Urinary bladder (tissue), 4 donors: ENCODE results near the gene UEVLD. TPM values are rescaled to one million over a fixed set of nuclear protein-coding genes. Genes with fewer than 3 reads are reported as not detected.
"Not testable (repeated sequence)": the region's sequence is repeated elsewhere in the genome, so short reads cannot be mapped to it uniquely, and the experiment has no call there.

ENCODE experiments used
- DNase-seq: peaks from one replicate; pipeline ENCODE4 v3.0.0-alpha.2; 2015; ENCODE audit errors: extremely low spot score
- H3K27ac ChIP-seq: one replicate; pipeline ENCODE4 v1.5.1; 2013; ENCODE audit warnings: low read depth, mild to moderate bottlenecking, moderate library complexity
- H3K36me3 ChIP-seq: one replicate; pipeline ENCODE4 v1.6.1; 2013; ENCODE audit warnings: mild to moderate bottlenecking, moderate library complexity; ENCODE audit not compliant: insufficient read depth
- H3K4me1 ChIP-seq: one replicate; pipeline ENCODE4 v1.6.1; 2013; ENCODE audit warnings: mild to moderate bottlenecking, moderate library complexity; ENCODE audit not compliant: insufficient read depth
- H3K4me3 ChIP-seq: one replicate; pipeline ENCODE4 v1.5.1; 2013; ENCODE audit warnings: low read depth, low read length
- WGBS: extraction: QIAGEN DNeasy Blood & Tissue Kit; methylation state at CpG from one replicate; pipeline ENCODE4 v1.1.7; 2013; 5-methylcytosine and 5-hydroxymethylcytosine counted together
- polyA plus RNA-seq: library from polyadenylated mRNA; stranded (reverse); fragments of 200-250 nt; gene quantifications from one replicate; pipeline ENCODE4 v1.2.3, GENCODE V29; 2013
- total RNA-seq: library from RNA; depleted of rRNA; stranded (reverse); fragments of >200 nt; gene quantifications from one replicate; pipeline ENCODE4 v1.2.3, GENCODE V29; 2014
- donor health status: healthy with polysubstance abuse.
- donor health status: healthy.

UEVLD gene
- total and polyA plus RNA-seq, 2 donors: 15.2 to 37.6 TPM

GRCh38 chr11:18611196-18611595 lies 22.7 kb upstream of the UEVLD start:
- peaks cover 5% of the 10 kb centered on the region for H3K36me3 ChIP-seq
- WGBS: 89% methylated on average over 2 of the region's 2 CpGs

GRCh38 chr11:18608376-18608775 lies 19.8 kb upstream of the UEVLD start:
- peaks cover 3% of the 10 kb centered on the region for H3K36me3 ChIP-seq

More at GRCh38 chr11:18611196-18611595, 22.7 kb upstream of the UEVLD start:
- Histone ChIP-seq H3K4me1 (no peaks in the 10 kb centered on the region), H3K27ac (no peak overlapping the region), H3K4me3 (no peak overlapping the region)
- no peak for DNase-seq

DNA sequence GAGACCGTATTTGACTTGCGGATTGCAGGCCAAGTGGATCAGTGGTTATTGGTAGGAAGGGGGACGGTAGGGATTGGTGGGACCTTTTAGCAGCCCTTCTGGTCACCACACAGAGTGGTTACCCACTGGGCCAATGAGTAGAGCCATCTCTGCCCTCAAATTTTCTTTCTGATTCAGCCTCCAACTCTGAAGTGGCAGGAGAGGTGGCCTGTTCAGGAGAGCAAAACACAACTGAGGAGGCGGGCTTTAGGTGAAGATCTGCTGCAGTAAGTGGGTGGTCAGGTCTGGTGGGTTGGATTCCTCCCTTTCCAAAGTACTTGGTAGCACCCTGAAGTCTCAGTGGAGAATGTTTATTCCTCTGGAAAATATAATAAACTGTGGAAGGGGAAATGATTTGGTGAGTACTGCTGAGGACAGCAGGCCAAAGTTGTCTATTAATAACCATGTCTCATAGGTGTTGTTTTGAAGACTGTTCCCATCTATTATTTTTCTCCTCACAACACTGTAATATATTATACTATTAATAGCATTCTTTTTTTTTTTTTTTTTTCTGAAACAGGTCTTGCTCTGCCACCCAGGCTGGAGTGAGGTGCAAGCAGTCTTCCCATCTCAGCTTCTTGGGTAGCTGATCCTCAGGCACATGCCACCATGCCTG lies 12.5 kb upstream of the UEVLD start:
- Histone ChIP-seq H3K4me1 (no peaks in the 10 kb centered on the region), H3K27ac (no peak overlapping the region), H3K4me3 (no peak overlapping the region), H3K36me3 (no peaks in the 10 kb centered on the region)
- no peak for DNase-seq
- 95% methylated on average over 4 of the region's 4 CpGs for WGBS

More at GRCh38 chr11:18608376-18608775, 19.8 kb upstream of the UEVLD start:
- H3K27ac ChIP-seq: no peak overlapping the region
- H3K4me3 ChIP-seq: no peak overlapping the region
- DNase-seq: no peak
- no peaks in the 10 kb centered on the region for H3K4me1 ChIP-seq
- 25% methylated on average over 3 of the region's 3 CpGs for WGBS

DNA sequence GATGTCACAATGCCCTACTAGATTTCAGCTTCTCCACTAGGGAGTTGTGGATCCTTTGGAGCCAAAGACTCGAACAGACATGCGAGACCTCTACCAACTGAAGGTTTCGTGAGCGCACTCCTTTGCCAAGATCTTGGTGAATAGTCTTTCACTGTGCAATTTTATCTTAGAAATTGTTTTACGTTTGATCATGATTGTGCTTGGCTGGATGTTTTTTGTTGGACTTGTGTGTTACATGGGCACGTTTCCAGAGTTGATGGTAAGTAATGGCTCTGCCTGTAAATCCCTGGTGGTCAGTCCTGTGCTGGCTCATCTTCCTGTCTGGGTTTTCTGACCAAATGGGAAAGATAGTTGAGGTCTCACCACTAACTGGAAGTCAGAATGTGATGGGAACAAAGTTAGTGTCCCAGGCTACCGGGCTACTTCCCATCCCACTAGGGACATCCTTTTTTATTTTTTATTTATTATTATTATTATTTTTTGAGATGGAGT lies 11.3 kb upstream of the UEVLD start, which contains the start of gene MISFA:
MISFA (plus strand) TSS at position 51 of the 492 bp plus-strand sequence; CDS start at position 191, 140 bp downstream.
- Histone ChIP-seq H3K4me3 (no peak within 1 kb of the TSS), H3K36me3 (no peaks in the 10 kb centered on the region), H3K4me1 (no peaks in the 10 kb centered on the region), H3K27ac (no peak within 1 kb of the TSS)
- no peak for DNase-seq
- WGBS: 88% methylated on average over 7 of the region's 7 CpGs

DNA sequence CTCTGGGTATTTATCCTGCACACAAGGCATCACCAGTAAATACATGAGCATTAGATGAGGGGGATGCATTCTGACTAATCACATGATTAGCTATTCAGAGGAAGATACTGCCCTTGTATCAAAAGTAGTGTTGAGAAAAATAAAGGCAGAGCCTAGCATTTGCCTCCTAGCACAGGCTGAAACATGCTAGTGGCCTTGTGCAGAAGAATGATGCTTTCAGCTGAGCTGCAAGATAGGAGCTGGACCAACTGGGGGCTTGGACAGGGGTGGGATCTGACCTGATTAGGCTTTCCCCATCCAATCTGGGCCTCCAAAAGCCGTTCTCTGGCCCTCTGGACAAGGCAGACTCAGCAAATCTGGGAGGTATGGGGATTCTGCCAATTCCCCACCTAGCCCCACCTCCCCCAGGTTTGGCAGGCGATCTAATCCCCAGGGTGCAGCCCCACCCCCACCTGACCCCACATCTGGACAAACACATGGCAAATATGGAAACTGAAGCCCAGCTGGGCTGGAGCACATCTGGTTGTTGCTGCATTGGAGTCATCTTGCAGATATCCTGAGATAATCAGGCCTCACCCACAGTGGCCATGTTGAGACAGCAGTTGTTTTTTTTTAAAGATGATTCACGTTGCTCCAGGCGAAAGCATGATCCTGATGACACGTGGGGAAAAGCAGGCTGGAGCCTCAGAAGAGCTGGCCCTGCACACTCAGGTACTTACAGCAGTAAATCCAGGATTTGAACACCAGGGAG lies 6.6 kb upstream of the UEVLD start:
- H3K4me3 ChIP-seq: no peak overlapping the region
- DNase-seq: no peak
- no peaks in the 10 kb centered on the region for H3K4me1 ChIP-seq
- 60% methylated on average over 5 of the region's 5 CpGs for WGBS
- H3K36me3 ChIP-seq: no peaks in the 10 kb centered on the region
- no peak overlapping the region for H3K27ac ChIP-seq

GRCh38 chr11:18594088-18594487 lies 5.6 kb upstream of the UEVLD start:
- H3K4me1 ChIP-seq, DNase-seq: not testable (repeated sequence)
- 94% methylated on average over 5 of the region's 5 CpGs for WGBS

GRCh38 chr11:18590571-18590970 lies 2.0 kb upstream of the UEVLD start:
- Histone ChIP-seq H3K4me3 (no peak overlapping the region), H3K27ac (no peak overlapping the region), H3K36me3 (no peaks in the 10 kb centered on the region), H3K4me1 (peaks cover 2% of the 10 kb centered on the region)
- 60% methylated on average over 2 of the region's 2 CpGs for WGBS
- no peak for DNase-seq

More at GRCh38 chr11:18594088-18594487, 5.6 kb upstream of the UEVLD start:
- not testable (repeated sequence) for H3K36me3 ChIP-seq, H3K4me3 ChIP-seq, H3K27ac ChIP-seq

DNA sequence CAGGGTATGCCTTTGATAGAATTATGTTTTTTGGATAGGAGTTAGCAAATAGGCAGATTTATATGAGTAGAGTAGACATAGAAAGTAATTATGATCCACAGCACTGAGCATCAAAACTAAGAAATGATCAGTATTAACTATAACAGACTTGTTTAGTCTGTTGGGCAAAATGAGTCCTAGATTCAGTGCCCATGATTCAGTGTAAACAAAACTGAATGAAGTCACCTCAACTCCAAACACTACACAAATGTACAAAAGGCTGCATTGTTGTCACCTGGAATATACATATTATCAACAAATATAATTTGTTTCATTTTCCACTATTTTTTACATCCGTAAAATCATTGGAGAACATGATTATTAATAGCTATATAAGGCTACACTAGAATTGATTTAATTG lies 6.7 kb downstream of the UEVLD start:
- WGBS: 95% methylated on average over 1 of the region's 1 CpG
- Histone ChIP-seq H3K36me3 (no peaks in the 10 kb centered on the region), H3K27ac (no peak overlapping the region), H3K4me3 (no peak overlapping the region), H3K4me1 (no peaks in the 10 kb centered on the region)
- DNase-seq: no peak

GRCh38 chr11:18580113-18580766 lies 8.3 kb downstream of the UEVLD start:
- H3K27ac ChIP-seq: no peak overlapping the region
- no peaks in the 10 kb centered on the region for H3K36me3 ChIP-seq
- no peak overlapping the region for H3K4me3 ChIP-seq
- no peak for DNase-seq
- 74% methylated on average over 2 of the region's 2 CpGs for WGBS
- no peaks in the 10 kb centered on the region for H3K4me1 ChIP-seq

DNA sequence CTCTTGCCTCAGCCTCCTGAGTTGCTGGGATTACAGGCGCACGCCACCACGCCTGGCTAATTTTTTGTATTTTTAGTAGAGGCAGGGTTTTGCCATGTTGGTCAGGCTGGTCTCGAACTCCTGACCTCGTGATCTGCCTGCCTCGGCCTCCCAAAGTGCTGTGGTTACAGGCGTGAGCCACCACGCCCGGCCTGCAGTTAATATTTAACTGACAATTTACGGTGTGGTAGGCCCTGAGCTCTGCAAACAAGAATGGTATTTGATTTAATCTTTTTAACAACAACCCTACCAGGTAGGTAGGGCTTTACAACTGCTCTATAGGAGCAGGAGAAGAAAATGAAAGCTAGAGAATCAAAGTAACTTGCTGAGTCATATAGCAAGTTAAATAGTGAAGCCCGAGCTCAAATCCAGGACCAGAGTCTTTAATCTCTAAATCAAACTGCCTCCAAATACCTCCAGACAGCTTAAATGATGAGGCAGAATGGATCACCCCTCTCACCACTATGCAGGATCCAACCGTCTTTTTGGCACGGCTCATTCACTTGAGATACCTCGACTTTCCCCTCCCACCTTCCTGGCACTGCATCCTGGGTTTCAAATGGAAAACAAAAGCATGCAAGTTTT lies 9.4 kb downstream of the UEVLD start:
- Histone ChIP-seq H3K36me3 (no peaks in the 10 kb centered on the region), H3K4me3 (no peak overlapping the region), H3K4me1 (no peaks in the 10 kb centered on the region), H3K27ac (no peak overlapping the region)
- WGBS: 85% methylated on average over 14 of the region's 14 CpGs
- no peak for DNase-seq

GRCh38 chr11:18575361-18575760 lies 13.2 kb downstream of the UEVLD start:
- H3K4me1 ChIP-seq: no peaks in the 10 kb centered on the region
- DNase-seq: no peak
- WGBS: 65% methylated on average over 1 of the region's 1 CpG
- H3K27ac ChIP-seq: no peak overlapping the region
- H3K4me3 ChIP-seq: no peak overlapping the region
- peaks cover 3% of the 10 kb centered on the region for H3K36me3 ChIP-seq

DNA sequence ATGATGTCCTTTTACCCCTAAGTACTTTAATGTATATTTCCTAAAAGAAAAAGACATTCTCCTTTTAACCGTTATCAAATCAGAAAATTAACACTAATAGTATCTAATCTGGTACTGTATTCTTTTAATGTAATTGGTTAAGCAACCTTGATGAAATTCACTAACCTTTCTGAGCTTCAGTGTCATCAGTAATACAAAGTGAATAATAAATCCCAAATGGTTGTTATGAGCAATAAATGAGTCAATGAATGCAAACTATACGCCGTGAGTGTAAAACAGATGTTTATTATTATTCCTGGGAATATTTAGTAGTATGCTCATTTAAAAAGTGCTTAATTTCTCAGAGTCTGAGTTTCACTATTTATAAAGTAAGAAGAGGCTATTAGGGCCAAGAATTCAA lies 21.5 kb downstream of the UEVLD start:
- H3K36me3 ChIP-seq: peaks cover 3% of the 10 kb centered on the region
- 91% methylated on average over 3 of the region's 3 CpGs for WGBS

DNA sequence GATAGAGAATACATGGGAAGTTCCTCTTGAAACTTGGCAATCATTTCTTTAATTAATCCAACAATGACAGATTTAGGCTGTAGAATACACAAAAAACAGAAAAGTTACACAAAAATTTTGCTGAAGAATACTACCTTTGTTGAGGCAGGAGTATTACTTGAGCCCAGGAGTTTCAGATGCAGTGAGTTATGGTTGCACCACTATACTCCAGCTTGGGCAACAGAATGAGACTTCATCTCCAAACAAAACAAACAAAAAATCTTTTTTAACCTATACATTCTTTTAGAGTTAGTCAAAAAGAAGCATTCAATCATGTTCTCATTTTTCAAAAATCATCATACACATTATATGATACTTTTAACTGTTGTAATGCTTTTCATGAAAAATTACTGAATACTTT lies 22.1 kb downstream of the UEVLD start:
- Histone ChIP-seq H3K4me3 (no peak overlapping the region), H3K36me3 (peaks cover 3% of the 10 kb centered on the region), H3K27ac (no peak overlapping the region), H3K4me1 (no peaks in the 10 kb centered on the region)
- DNase-seq: no peak

More for the DNA sequence above, 21.5 kb downstream of the UEVLD start:
- Histone ChIP-seq H3K27ac (no peak overlapping the region), H3K4me1 (no peaks in the 10 kb centered on the region), H3K4me3 (no peak overlapping the region)
- no peak for DNase-seq
